ENCODE measurements around the gene MARK2.

GRCh38 chr11:63854696-63855095 lies 15.8 kb downstream of the MARK2 start:
- TF ChIP-seq, protein P1, sequence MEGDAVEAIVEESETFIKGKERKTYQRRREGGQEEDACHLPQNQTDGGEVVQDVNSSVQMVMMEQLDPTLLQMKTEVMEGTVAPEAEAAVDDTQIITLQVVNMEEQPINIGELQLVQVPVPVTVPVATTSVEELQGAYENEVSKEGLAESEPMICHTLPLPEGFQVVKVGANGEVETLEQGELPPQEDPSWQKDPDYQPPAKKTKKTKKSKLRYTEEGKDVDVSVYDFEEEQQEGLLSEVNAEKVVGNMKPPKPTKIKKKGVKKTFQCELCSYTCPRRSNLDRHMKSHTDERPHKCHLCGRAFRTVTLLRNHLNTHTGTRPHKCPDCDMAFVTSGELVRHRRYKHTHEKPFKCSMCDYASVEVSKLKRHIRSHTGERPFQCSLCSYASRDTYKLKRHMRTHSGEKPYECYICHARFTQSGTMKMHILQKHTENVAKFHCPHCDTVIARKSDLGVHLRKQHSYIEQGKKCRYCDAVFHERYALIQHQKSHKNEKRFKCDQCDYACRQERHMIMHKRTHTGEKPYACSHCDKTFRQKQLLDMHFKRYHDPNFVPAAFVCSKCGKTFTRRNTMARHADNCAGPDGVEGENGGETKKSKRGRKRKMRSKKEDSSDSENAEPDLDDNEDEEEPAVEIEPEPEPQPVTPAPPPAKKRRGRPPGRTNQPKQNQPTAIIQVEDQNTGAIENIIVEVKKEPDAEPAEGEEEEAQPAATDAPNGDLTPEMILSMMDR (IDR thresholded peaks at IDR 0.05) = no peak
- no peak for TF ChIP-seq POLR2AphosphoS5 (IDR thresholded peaks at IDR 0.05)
- no peak for TF ChIP-seq EP300 (IDR thresholded peaks at IDR 0.05)
- TF ChIP-seq POLR2A (IDR thresholded peaks at IDR 0.05) = no peak
